ENCODE results near the gene FAM3A.

DNA sequence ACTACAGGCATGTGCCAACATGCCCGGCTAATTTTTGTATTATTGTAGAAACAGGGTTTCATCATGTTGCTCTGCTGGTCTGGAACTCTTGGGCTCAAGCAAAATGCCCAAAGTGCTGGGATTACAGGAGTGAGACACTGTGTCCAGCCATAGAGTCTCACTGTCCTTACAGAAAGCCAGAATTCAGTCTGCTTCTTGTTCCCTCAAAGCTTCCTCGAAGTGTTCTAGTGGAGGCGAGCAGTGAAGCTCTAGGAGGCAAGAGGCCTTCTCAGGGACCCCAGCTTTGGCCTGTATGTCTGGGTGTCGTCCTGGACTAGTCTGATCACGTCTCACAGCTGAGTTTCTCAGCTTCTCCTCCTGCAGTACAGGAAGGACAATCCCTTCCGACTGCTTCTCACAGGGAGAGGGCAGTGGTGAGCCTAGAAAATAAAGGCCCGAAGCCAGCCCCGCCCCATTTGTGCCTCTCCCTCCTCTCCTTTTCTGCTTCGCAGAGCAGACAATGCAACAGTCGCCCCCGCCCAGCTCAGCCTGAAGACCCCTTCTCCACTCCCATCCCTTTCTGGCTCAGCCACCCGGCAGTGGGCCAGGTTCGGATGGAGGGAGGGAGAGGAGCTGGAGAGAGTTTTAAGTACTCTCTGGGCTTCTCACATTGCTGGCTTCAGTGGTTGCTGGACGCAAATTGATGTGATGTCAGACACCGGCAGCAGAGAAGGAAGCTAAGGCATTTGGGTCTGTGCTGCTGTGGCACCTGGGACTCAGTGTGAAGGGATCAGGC lies 11.1 kb upstream of the FAM3A start:
- TF ChIP-seq CTCF (IDR thresholded peaks at IDR 0.05) (peak; percentile 35 to 66 (median 46)), POLR2A (IDR thresholded peaks at IDR 0.05) (peak in 1 of 2 donors; percentile 25), EP300 (IDR thresholded peaks at IDR 0.05) (peak in 1 of 2 donors; percentile 48)

Measured in tibial nerve (tissue), 4 donors.